Endothelial cell of umbilical vein (primary cell): ENCODE measurements around the gene TNS1.

Experiments
- EZH2 ChIP-seq: IDR thresholded peaks from 2 replicates; pipeline ENCODE4 v1.6.1; 2012; ENCODE audit warnings: borderline replicate concordance, low read depth, mild to moderate bottlenecking, moderate library complexity, low read length, inconsistent platforms; ENCODE audit not compliant: severe bottlenecking
- FOS ChIP-seq: IDR thresholded peaks from 2 replicates; pipeline ENCODE4 v1.6.1; 2011; ENCODE audit warnings: mild to moderate bottlenecking, low read length, moderate library complexity, borderline replicate concordance; ENCODE audit not compliant: insufficient read depth
- JUN ChIP-seq: IDR thresholded peaks from 2 replicates; pipeline ENCODE4 v1.6.1; 2011; ENCODE audit warnings: borderline replicate concordance, low read depth; ENCODE audit not compliant: insufficient read length, insufficient read depth
- MYC ChIP-seq: IDR thresholded peaks from one replicate; pipeline ENCODE4 v1.6.1; 2011; ENCODE audit warnings: mild to moderate bottlenecking, low read depth, low read length
- POLR2A ChIP-seq: IDR thresholded peaks from 2 replicates; pipeline ENCODE4 v1.6.1; 2012; ENCODE audit warnings: low read depth, mild to moderate bottlenecking, control low read depth, low read length
- POLR2AphosphoS5 ChIP-seq: IDR thresholded peaks from 2 replicates; pipeline ENCODE4 v1.6.1; 2012; ENCODE audit warnings: low read depth, mild to moderate bottlenecking, control low read depth, low read length, moderate library complexity; ENCODE audit not compliant: insufficient read depth
- TF ChIP-seq, protein P1 (sequence below), 2 donors: IDR thresholded peaks; 1 replicate in 1 of 2; 2 replicates in 1 of 2; pipeline ENCODE4 v1.5.1; 2011; ENCODE audit warnings: low read length in 2 of 2, mild to moderate bottlenecking in 2 of 2, moderate library complexity in 2 of 2, control low read depth in 1 of 2, inconsistent platforms in 1 of 2, low read depth in 1 of 2; ENCODE audit not compliant: insufficient read depth in 1 of 2; ENCODE audit errors: extremely low read depth in 1 of 2
- TF ChIP-seq, protein P2 (sequence below): IDR thresholded peaks from 2 replicates; pipeline ENCODE4 v1.6.1; 2011; ENCODE audit not compliant: insufficient read depth, insufficient read length

- TF ChIP-seq, protein P1, sequence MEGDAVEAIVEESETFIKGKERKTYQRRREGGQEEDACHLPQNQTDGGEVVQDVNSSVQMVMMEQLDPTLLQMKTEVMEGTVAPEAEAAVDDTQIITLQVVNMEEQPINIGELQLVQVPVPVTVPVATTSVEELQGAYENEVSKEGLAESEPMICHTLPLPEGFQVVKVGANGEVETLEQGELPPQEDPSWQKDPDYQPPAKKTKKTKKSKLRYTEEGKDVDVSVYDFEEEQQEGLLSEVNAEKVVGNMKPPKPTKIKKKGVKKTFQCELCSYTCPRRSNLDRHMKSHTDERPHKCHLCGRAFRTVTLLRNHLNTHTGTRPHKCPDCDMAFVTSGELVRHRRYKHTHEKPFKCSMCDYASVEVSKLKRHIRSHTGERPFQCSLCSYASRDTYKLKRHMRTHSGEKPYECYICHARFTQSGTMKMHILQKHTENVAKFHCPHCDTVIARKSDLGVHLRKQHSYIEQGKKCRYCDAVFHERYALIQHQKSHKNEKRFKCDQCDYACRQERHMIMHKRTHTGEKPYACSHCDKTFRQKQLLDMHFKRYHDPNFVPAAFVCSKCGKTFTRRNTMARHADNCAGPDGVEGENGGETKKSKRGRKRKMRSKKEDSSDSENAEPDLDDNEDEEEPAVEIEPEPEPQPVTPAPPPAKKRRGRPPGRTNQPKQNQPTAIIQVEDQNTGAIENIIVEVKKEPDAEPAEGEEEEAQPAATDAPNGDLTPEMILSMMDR (IDR thresholded peaks at IDR 0.05; ENCODE audit: extremely low read depth in 1 of 2, insufficient read depth in 1 of 2, low read depth in 1 of 2, low read length in 2 of 2), result no peak
- TF ChIP-seq POLR2A, result no peak
- no peak for TF ChIP-seq EZH2
- TF ChIP-seq MYC, result no peak
- TF ChIP-seq, protein P2, sequence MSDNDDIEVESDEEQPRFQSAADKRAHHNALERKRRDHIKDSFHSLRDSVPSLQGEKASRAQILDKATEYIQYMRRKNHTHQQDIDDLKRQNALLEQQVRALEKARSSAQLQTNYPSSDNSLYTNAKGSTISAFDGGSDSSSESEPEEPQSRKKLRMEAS, result no peak
- TF ChIP-seq POLR2AphosphoS5, result no peak
- TF ChIP-seq JUN, result no peak
- TF ChIP-seq FOS, result no peak
These were observed 61.5 kb downstream of the TNS1 start for GRCh38 chr2:217941339-217941738.
